Heart left ventricle (tissue), 13 donors: ENCODE measurements around the gene KATNB1.

Experiments
- CTCF ChIP-seq, 12 donors: fragments of 200-600 bp; sonication (generic) in 4 of 12; IDR thresholded peaks; one replicate each; pipeline versions ENCODE4 v1.5.0 to v1.8.0; 2018 to 2022; ENCODE audit warnings: antibody characterized with exemption in 12 of 12, mild to moderate bottlenecking in 5 of 12
- POLR2A ChIP-seq, 2 donors: fragments of 450-650 bp; IDR thresholded peaks; one replicate each; pipeline ENCODE4 v1.6.1; 2017; ENCODE audit warnings: antibody characterized with exemption in 2 of 2, mild to moderate bottlenecking in 2 of 2, moderate library complexity in 2 of 2
- donor health status: ischemic (EF 13 %, LVEDD 7.1; RV severe dilation, severe dysfunction).
- donor health status: DM: no; HTN: yes; CAD: no.
- donor health status: DM: no; HTN: no; CAD: no.
- donor health status: ischemic (EF 25% LVEDD 6.9; RV normal size, moderate dysfunction).
- donor health status: ischemic (EF 25% LVEDD 5.7; RV mildly dilated, moderate dysfunction).
- donor health status: ischemic (EF 35%, LVEDD 5.7; RV mildly dilated, moderate dysfunction).
- donor health status: nonischemic (EF 11% LVEDD 7.7; RV severe dilation, severe dysfunction).
- donor health status: DM: yes; HTN: yes; CAD: no.
- donor health status: PGD.
- donor health status: ischemic (EF 29% LVEDD 5.4; RV normal size, mild dysfunction).
- donor health status: nonischemic (EF 23%, LVEDD 6.1; RV moderate dilation, normal function).

GRCh38 chr16:57698812-57699405 lies 36.7 kb upstream of the KATNB1 start:
- TF ChIP-seq CTCF (IDR thresholded peaks at IDR 0.05) (no peak), POLR2A (IDR thresholded peaks at IDR 0.05) (no peak)
